Peyer's patch (tissue), 4 donors: ENCODE measurements around the gene A2M. TPM values are rescaled to one million over a fixed set of nuclear protein-coding genes. Genes with fewer than 3 reads are reported as not detected.

ENCODE experiments used
- DNase-seq, 3 donors: peaks; one replicate each; pipeline ENCODE4 v3.0.0-alpha.2; 2017 to 2019
- H3K27ac ChIP-seq, 4 donors: fragments of 200-600 bp; sonication (generic); one replicate each; pipeline ENCODE4 v1.5.1; 2016 to 2019
- H3K27me3 ChIP-seq, 2 donors: fragments of 200-600 bp; sonication (generic); one replicate each; pipeline ENCODE4 v1.5.1; 2019
- H3K36me3 ChIP-seq, 3 donors: fragments of 200-600 bp; sonication (generic); one replicate each; pipeline ENCODE4 v1.5.1; 2016 to 2019
- H3K4me1 ChIP-seq, 4 donors: fragments of 200-600 bp; sonication (generic); one replicate each; pipeline ENCODE4 v1.5.1; 2016 to 2019
- H3K4me3 ChIP-seq, 4 donors: fragments of 200-600 bp; sonication (generic); 1 replicate in 3 of 4; 2 replicates in 1 of 4; pipeline ENCODE4 v1.5.1; 2016 to 2019; ENCODE audit warnings: mild to moderate bottlenecking in 1 of 4
- H3K9me3 ChIP-seq, 4 donors: fragments of 200-600 bp; sonication (generic); one replicate each; pipeline ENCODE4 v1.5.1; 2016 to 2019; ENCODE audit warnings: mild to moderate bottlenecking in 1 of 4
- POLR2A ChIP-seq, 2 donors: fragments of 450-650 bp; IDR thresholded peaks; one replicate each; pipeline ENCODE4 v1.5.1; 2017; ENCODE audit warnings: antibody characterized with exemption in 2 of 2, mild to moderate bottlenecking in 2 of 2, moderate library complexity in 2 of 2
- total RNA-seq, 4 donors: library from RNA; depleted of rRNA; stranded (reverse); fragments of >200 nt; gene quantifications; one replicate each; pipeline ENCODE4 v1.1.0, GENCODE V29; 2016
- TF ChIP-seq, protein P1 (sequence below), 6 experiments: fragments of 450-650 bp in 4 of 6; fragments of 200-600 bp in 2 of 6; sonication (generic) in 1 of 6; IDR thresholded peaks; one replicate each; pipeline ENCODE4 v1.5.1; 2017 to 2019; ENCODE audit warnings: antibody characterized with exemption in 6 of 6, mild to moderate bottlenecking in 3 of 6, moderate library complexity in 1 of 6

Gene A2M
- total RNA-seq, 4 donors from 2014 or later, result 39.8 to 201 (median 88.8) TPM

DNA sequence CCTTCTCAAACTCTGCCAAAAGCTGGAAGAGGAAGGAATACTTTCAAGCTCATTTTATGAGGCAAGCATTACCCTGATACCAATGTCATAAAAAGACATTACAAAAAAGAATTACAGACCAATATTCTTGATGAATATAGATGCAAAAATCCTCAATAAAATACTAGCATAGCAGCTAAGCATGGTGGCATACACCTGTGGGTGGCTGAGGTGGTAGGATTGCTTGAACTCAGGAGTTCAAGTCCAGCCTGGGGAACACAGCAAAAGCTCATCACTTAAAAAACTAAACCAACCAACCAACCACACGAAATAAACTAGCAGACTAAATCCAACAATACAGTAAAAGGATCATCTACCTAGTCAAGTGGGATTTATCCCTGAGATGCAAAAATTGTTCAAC lies 29.6 kb downstream of the A2M start:
- Histone ChIP-seq H3K36me3 (peaks cover 0 to 37% (median 0%) of the 10 kb centered on the region in 3 donors), H3K27ac (no peak overlapping the region), H3K4me3 (no peak overlapping the region), H3K27me3 (no peaks in the 10 kb centered on the region), H3K9me3 (peaks cover 0 to 4% (median 0%) of the 10 kb centered on the region in 4 donors), H3K4me1 (no peaks in the 10 kb centered on the region)
- no peak for DNase-seq
- TF ChIP-seq POLR2A (IDR thresholded peaks at IDR 0.05), result no peak
- TF ChIP-seq, protein P1, sequence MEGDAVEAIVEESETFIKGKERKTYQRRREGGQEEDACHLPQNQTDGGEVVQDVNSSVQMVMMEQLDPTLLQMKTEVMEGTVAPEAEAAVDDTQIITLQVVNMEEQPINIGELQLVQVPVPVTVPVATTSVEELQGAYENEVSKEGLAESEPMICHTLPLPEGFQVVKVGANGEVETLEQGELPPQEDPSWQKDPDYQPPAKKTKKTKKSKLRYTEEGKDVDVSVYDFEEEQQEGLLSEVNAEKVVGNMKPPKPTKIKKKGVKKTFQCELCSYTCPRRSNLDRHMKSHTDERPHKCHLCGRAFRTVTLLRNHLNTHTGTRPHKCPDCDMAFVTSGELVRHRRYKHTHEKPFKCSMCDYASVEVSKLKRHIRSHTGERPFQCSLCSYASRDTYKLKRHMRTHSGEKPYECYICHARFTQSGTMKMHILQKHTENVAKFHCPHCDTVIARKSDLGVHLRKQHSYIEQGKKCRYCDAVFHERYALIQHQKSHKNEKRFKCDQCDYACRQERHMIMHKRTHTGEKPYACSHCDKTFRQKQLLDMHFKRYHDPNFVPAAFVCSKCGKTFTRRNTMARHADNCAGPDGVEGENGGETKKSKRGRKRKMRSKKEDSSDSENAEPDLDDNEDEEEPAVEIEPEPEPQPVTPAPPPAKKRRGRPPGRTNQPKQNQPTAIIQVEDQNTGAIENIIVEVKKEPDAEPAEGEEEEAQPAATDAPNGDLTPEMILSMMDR (IDR thresholded peaks at IDR 0.05), result no peak

DNA sequence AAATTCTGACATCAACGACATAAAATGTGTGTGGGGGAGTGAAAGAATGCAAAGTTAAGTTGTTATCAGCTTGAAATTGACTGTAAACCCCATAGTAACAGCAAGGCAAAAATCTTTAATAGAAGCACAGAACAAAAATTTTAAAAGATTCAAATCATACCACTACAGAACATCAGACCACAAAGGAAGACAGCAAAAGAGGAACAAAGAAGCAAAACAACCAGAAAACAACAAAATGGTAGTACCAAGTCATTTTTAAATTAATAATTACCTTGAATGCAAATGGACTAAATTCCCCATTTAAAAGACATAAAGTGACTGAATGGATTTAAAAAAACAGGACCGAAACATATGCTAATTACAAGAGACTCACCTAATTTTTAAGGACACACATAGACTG lies 31.3 kb downstream of the A2M start:
- no peak for TF ChIP-seq POLR2A (IDR thresholded peaks at IDR 0.05)
- TF ChIP-seq, protein P1 (IDR thresholded peaks at IDR 0.05), result no peak

DNA sequence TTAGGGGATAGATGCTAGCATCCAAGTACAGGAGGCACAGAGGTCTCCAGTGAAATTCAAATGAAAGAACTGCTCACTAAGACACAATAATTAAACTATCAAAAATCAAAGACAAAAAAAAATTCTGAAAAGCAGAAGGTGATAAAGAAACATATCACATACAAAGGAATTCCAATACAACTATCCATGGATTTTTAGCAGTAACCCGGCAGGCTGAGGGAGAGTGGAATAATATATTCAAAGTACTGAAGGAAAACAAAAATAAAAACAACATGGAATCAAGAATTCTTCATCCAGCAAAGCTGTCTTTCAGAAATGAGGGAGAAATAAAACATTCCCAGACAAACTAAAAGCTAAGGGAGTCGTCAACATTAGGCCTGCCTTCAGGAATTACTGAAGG lies 31.9 kb downstream of the A2M start:
- Histone ChIP-seq H3K4me3 (no peak overlapping the region), H3K36me3 (peaks cover 0 to 27% (median 0%) of the 10 kb centered on the region in 3 donors)

More for the DNA sequence above, 31.3 kb downstream of the A2M start:
- H3K4me3 ChIP-seq, result no peak overlapping the region
- no peaks in the 10 kb centered on the region for H3K4me1 ChIP-seq
- H3K27ac ChIP-seq, result no peak overlapping the region
- no peaks in the 10 kb centered on the region for H3K27me3 ChIP-seq
- H3K36me3 ChIP-seq, result peaks cover 0 to 27% (median 0%) of the 10 kb centered on the region in 3 donors
- peaks cover 0 to 4% (median 0%) of the 10 kb centered on the region in 4 donors for H3K9me3 ChIP-seq
- DNase-seq, result no peak

DNA sequence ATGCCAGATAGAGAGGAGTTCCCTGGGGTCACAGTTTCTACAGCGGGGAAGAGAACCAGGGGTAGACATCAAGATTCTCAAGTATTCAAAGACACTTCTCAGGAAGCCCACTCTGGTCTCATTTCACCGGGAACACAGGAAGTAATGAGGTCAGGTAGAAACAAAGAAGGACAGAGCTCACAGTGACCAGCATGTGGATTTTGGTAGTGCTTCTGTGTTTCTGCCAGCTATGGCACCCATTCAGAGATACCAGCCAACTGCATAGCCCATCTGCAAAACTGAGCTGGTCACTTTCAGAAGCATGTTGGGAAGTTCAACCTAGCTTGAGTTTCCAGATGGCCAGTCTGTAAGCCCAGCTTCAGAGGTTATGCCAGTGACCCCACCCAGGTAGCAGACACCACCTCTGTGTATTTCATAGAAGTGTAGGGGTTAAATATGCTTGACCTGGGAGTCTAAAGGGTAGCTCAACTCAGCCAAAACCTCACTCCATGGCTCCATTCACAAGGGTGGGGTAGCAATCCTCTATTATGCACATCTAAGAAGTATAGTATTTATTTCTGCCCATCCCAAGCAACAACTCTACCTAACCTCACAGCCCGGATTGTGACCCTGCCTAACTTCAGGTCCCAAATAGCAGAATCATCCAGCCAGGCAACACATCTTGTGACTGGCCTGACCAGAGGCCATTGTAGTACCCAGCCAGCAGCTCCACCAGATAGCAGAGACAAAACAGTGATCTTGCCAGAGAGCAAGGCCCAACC lies 33.9 kb downstream of the A2M start:
- Histone ChIP-seq H3K36me3 (peaks cover 0 to 42% (median 0%) of the 10 kb centered on the region in 3 donors), H3K27ac (no peak overlapping the region), H3K27me3 (no peaks in the 10 kb centered on the region), H3K9me3 (peaks cover 0 to 4% (median 0%) of the 10 kb centered on the region in 4 donors), H3K4me3 (no peak overlapping the region), H3K4me1 (no peaks in the 10 kb centered on the region)
- TF ChIP-seq, protein P1 (IDR thresholded peaks at IDR 0.05), result no peak
- no peak for TF ChIP-seq POLR2A (IDR thresholded peaks at IDR 0.05)
- DNase-seq, result no peak

More for the DNA sequence above, 31.9 kb downstream of the A2M start:
- DNase-seq, result no peak
- peaks cover 0 to 4% (median 0%) of the 10 kb centered on the region in 4 donors for H3K9me3 ChIP-seq
- no peak for TF ChIP-seq POLR2A (IDR thresholded peaks at IDR 0.05)
- TF ChIP-seq, protein P1 (IDR thresholded peaks at IDR 0.05), result no peak
- no peaks in the 10 kb centered on the region for H3K27me3 ChIP-seq
- no peaks in the 10 kb centered on the region for H3K4me1 ChIP-seq
- no peak overlapping the region for H3K27ac ChIP-seq

DNA sequence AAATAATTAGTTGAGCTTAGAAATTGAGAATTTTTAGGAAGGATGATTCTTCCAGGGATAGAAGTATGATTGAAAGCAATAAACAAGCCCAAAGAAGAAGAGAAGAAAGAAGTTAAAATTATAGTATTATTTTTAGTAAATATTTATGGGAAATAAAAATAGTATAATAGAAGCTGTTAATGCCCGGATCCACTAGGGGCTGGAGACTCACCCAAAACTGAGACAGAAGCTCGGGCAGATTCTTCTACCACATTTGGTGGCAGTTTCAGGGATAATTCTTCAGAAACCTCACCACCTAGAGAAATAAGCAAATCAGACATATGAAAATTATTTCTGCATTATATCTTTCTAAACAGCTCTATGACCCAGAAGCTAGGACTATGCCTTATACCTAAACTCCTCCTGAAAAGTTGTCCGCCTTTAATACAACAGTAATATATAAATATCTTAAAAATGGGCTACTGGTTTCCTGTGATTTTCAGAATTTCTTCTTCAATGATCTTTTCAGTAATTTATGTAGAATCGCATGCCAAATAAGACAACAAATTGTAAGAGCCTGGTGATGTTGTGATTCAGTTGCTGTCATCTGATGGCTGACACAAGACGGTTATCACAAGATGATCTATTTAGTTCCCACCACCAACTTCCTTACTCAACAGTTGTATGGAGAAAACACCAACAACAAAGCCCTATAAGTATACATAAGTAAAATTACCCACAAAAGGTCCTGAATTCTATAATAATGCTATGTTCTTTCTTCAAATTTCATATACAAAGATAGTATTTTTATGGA lies 35.6 kb downstream of the A2M start:
- no peak overlapping the region for H3K27ac ChIP-seq
- H3K36me3 ChIP-seq, result peaks cover 0 to 54% (median 0%) of the 10 kb centered on the region in 3 donors
- no peak for TF ChIP-seq POLR2A (IDR thresholded peaks at IDR 0.05)
- TF ChIP-seq, protein P1 (IDR thresholded peaks at IDR 0.05), result no peak
- peaks cover 0 to 4% (median 0%) of the 10 kb centered on the region in 4 donors for H3K9me3 ChIP-seq
- no peak overlapping the region for H3K4me3 ChIP-seq
- no peak for DNase-seq
- H3K4me1 ChIP-seq, result no peaks in the 10 kb centered on the region
- H3K27me3 ChIP-seq, result no peaks in the 10 kb centered on the region
